ENCODE data around the gene BNC2. TPM values are rescaled to one million over a fixed set of nuclear protein-coding genes. Genes with fewer than 3 reads are reported as not detected.
A peak's percentile ranks its signal among the peaks of the same experiment; 100 is the strongest.

Gene BNC2
- total RNA-seq, 1 donor from 2014 or later, result 2.9 TPM

DNA sequence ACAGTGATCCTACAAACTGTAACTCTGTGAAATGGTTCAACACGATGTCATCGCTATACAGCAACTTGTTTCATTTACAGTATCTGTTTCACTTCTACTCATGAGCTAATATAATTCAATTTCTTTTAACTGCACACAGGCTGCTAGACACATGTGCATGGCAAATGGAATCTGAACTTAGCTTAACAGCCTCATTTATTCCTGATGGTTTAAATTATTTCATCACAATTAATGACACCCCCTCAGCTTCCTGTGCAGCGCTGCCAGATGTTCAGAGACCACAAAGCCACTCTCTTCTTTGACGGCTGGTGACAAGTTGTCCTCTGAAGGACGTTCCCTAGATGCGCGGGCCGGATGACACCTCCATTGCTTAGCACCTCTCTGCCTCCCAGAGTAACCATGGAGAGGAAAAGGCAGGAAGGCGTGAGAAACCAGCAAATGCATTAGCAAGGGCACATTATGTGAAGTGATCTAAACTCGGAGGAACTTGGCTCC is 191.1 kb downstream of the BNC2 start:
- no peak overlapping the region for H3K4me3 ChIP-seq (ENCODE audit: low read depth, low read length)
- TF ChIP-seq, protein P1, sequence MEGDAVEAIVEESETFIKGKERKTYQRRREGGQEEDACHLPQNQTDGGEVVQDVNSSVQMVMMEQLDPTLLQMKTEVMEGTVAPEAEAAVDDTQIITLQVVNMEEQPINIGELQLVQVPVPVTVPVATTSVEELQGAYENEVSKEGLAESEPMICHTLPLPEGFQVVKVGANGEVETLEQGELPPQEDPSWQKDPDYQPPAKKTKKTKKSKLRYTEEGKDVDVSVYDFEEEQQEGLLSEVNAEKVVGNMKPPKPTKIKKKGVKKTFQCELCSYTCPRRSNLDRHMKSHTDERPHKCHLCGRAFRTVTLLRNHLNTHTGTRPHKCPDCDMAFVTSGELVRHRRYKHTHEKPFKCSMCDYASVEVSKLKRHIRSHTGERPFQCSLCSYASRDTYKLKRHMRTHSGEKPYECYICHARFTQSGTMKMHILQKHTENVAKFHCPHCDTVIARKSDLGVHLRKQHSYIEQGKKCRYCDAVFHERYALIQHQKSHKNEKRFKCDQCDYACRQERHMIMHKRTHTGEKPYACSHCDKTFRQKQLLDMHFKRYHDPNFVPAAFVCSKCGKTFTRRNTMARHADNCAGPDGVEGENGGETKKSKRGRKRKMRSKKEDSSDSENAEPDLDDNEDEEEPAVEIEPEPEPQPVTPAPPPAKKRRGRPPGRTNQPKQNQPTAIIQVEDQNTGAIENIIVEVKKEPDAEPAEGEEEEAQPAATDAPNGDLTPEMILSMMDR (conservative IDR thresholded peaks at IDR 0.05; ENCODE audit: low read depth, low read length), result no peak
- DNase-seq (ENCODE audit: low read depth), result no peak

DNA sequence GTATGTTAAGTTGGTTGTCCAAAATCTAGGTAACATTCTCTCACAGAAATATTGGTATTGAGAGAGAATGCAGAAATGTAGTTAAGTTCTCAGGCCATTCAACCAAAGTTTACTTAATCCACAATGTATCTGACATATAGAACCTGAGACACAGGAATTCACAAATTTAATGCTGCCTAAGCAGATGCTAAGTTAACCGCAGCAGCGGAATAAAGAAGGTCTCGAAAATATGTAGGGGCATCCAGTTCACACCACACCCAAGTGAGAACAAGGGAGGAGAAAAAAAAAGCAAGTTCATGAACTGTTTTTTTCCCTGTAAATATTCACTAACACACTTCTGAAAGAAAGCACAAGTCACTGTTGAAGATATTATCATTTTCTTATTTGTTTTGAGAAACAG is 194.0 kb downstream of the BNC2 start:
- TF ChIP-seq, protein P1 (conservative IDR thresholded peaks at IDR 0.05; ENCODE audit: low read depth, low read length), result no peak
- no peak for DNase-seq (ENCODE audit: low read depth)
- H3K4me3 ChIP-seq (ENCODE audit: low read depth, low read length), result no peak overlapping the region

DNA sequence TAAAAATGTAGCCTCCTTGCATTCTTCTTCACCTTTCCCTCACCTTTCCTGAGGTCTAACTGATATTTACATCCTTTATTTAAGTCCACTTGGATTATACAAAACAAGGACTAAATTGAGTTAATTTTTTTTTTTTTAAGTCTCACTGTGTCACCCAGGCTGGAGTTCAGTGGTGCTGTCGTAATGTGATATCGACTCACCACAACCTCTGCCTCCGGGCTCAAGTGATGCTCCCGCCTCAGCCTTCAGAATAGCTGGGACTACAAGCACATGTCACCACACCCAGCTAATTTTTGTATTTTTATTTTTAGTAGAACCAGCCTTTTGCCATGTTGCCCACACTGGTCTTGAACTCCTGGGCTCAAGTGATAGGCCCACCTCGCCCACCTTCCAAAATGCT is 195.3 kb downstream of the BNC2 start:
- TF ChIP-seq, protein P1 (conservative IDR thresholded peaks at IDR 0.05; ENCODE audit: low read depth, low read length), result no peak
- no peak overlapping the region for H3K4me3 ChIP-seq (ENCODE audit: low read depth, low read length)
- DNase-seq (ENCODE audit: low read depth), result no peak

DNA sequence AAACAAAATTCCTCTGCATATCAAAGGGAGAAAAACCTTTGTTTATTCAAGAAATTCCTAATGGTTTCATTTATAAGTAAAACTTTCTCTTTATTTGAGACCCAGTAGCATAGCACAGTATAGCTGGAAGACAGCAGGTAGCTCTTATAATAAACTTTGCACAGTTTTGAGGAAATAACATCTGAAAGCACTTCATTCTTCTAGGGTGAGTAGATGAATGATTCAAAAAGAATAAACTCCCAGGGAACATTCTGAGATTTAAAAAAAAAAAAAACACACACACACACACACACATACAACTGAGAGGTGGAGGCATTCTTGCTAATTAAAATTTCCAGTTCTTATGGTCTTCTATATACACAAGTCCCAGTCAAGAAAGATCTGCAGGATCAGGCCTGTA is 197.3 kb downstream of the BNC2 start:
- no peak for DNase-seq (ENCODE audit: low read depth)
- no peak overlapping the region for H3K4me3 ChIP-seq (ENCODE audit: low read depth, low read length)
- TF ChIP-seq, protein P1 (conservative IDR thresholded peaks at IDR 0.05; ENCODE audit: low read depth, low read length), result no peak

DNA sequence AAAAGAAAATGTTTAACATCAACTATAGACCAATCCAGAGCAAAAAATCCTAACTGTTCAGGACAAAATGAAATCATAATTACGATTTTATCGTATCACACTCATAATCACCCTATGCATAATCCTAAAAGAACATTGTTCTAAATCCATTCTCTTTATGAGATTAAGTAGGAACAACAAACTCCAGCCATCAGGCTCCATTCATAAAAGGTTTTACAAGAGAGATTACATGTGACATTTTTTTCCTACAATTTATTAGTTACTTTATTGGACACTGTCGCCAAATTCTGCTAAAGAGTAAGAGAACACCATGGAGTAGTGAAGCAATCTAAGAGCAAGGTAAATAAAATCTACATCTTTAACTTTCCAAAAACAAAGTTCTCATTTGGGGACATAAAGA is 198.0 kb downstream of the BNC2 start:
- TF ChIP-seq, protein P1 (conservative IDR thresholded peaks at IDR 0.05; ENCODE audit: low read depth, low read length), result no peak
- no peak overlapping the region for H3K4me3 ChIP-seq (ENCODE audit: low read depth, low read length)
- no peak for DNase-seq (ENCODE audit: low read depth)

DNA sequence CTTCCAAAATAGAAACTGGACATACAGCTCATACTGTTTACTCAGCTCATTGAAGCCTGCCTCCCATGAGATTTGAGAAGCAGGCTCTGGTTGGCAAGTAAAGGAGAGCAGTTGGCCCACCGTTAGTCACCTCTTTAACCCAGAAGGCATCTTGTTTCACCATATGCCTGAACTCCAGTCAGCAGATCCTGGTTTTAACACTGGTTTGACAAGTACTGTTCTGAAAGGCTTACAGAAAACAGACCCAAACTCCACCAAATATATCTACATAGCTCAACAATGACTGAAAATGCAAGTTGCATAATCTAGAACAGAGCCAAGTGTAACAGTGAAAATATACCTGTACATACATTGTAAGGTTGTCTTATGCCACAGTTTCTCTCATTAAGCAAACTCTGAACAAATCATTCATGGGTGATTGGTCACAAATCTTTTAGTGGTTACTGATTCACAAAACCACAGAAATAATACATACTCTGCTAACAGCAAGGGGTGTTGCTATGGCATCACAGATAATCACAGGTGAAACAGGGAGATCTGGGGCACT is 198.8 kb downstream of the BNC2 start:
- TF ChIP-seq, protein P1 (conservative IDR thresholded peaks at IDR 0.05; ENCODE audit: low read depth, low read length), result no peak
- H3K4me3 ChIP-seq (ENCODE audit: low read depth, low read length), result peak overlapping the region; percentile 8
- DNase-seq (ENCODE audit: low read depth), result peak; percentile 93

DNA sequence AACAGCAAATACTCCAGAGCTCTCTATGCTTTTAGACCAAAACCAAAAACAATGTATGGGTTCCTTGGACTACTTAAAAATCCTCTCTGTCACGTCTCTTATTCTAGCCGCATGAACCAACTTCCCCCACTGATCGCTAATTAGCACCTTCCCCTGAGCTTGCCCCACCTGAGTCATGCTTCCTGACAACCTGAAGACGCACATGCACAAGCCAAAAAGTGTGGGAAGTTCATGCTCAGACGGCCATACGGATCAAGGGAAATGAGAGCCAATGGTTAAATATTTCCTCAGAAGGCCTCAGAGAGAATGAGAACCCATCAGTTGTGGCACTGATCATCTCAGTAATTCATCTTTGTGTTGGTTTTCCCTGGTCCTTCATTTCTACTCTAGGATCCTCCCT is 199.7 kb downstream of the BNC2 start:
- TF ChIP-seq, protein P1 (conservative IDR thresholded peaks at IDR 0.05; ENCODE audit: low read depth, low read length), result no peak
- peak; percentile 39 for DNase-seq (ENCODE audit: low read depth)
- peak overlapping the region; percentile 7 for H3K4me3 ChIP-seq (ENCODE audit: low read depth, low read length)

Measured in epithelial cell of proximal tubule (primary cell).